Head of caudate nucleus (tissue), 42 donors: ENCODE results near the gene JAML.

Experiments
- DNase-seq, 42 donors: peaks; one replicate each; pipeline versions ENCODE4 v3.0.0 to v3.0.0-alpha.2; 2020 to 2021; ENCODE audit warnings: mixed read lengths in 7 of 42
- intact Hi-C: fragments of 100-400 bp; cut with DNase I; formaldehyde crosslinking; loops from one replicate; pipeline ENCODE4 v1.15.0; 2022

Gene JAML

GRCh38 chr11:118153976-118154375, 70.8 kb downstream of the JAML start:
- no peak for DNase-seq
- intact Hi-C loops: no loop called here

- intact Hi-C loops: no loop called here
- no peak for DNase-seq
These were observed 71.3 kb downstream of the JAML start for GRCh38 chr11:118153516-118153915.

- intact Hi-C loops: no loop called here
- peak in 41 of 42 donors; percentile 51 to 94 (median 78) for DNase-seq
These were observed 72.0 kb downstream of the JAML start, which contains the start of gene SCN4B for GRCh38 chr11:118152552-118153471. SCN4B (minus strand) TSS chr11:118152823; CDS start chr11:118152673, 150 bp downstream.

- peak in 2 of 42 donors; percentile 34 to 45 for DNase-seq
- intact Hi-C loops: no loop called here
These were observed 72.7 kb downstream of the JAML start for GRCh38 chr11:118152020-118152551.

- intact Hi-C loops: no loop called here
- DNase-seq: no peak
These were observed 73.4 kb downstream of the JAML start for GRCh38 chr11:118151431-118151830.

GRCh38 chr11:118149493-118149892, 75.3 kb downstream of the JAML start:
- DNase-seq: no peak
- intact Hi-C loops: loop anchor here (10.0 kb wide), 1 partner anchor 205 kb away; the partner anchor contains the start of gene UBE4A

GRCh38 chr11:118148856-118149255, 76.0 kb downstream of the JAML start:
- intact Hi-C loops: loop anchor here (10.0 kb wide), 1 partner anchor 206 kb away; the partner anchor contains the start of gene UBE4A
- DNase-seq: peak in 12 of 42 donors; percentile 36 to 70 (median 50)

- no peak for DNase-seq
- intact Hi-C loops: loop anchor here (10.0 kb wide), 1 partner anchor 207 kb away; the partner anchor contains the start of gene UBE4A
These were observed 76.6 kb downstream of the JAML start for GRCh38 chr11:118148240-118148639.

GRCh38 chr11:118147502-118147901, 77.3 kb downstream of the JAML start:
- intact Hi-C loops: loop anchor here (10.0 kb wide), 1 partner anchor 207 kb away; the partner anchor contains the start of gene UBE4A
- DNase-seq: no peak

- intact Hi-C loops: loop anchor here (10.0 kb wide), 1 partner anchor 208 kb away; the partner anchor contains the start of gene UBE4A
These were observed 78.3 kb downstream of the JAML start for GRCh38 chr11:118146554-118146953.

GRCh38 chr11:118145285-118146227, 79.3 kb downstream of the JAML start:
- DNase-seq: peak; percentile 67 to 93 (median 84)
- intact Hi-C loops: loop anchor here (10.0 kb wide), 1 partner anchor 209 kb away; the partner anchor contains the start of gene UBE4A

More at GRCh38 chr11:118146554-118146953, 78.3 kb downstream of the JAML start:
- no peak for DNase-seq

GRCh38 chr11:118144301-118145268, 80.2 kb downstream of the JAML start:
- intact Hi-C loops: loop anchor here (10.0 kb wide), 1 partner anchor 210 kb away; the partner anchor contains the start of gene UBE4A
- DNase-seq: peak in 14 of 42 donors; percentile 16 to 56 (median 41)
